ENCODE measurements around the gene FXYD4.
A peak's percentile ranks its signal among the peaks of the same experiment; 100 is the strongest.
"Not testable (repeated sequence)": the region's sequence is repeated elsewhere in the genome, so short reads cannot be mapped to it uniquely, and the experiment has no call there.

The FXYD4 gene

DNA sequence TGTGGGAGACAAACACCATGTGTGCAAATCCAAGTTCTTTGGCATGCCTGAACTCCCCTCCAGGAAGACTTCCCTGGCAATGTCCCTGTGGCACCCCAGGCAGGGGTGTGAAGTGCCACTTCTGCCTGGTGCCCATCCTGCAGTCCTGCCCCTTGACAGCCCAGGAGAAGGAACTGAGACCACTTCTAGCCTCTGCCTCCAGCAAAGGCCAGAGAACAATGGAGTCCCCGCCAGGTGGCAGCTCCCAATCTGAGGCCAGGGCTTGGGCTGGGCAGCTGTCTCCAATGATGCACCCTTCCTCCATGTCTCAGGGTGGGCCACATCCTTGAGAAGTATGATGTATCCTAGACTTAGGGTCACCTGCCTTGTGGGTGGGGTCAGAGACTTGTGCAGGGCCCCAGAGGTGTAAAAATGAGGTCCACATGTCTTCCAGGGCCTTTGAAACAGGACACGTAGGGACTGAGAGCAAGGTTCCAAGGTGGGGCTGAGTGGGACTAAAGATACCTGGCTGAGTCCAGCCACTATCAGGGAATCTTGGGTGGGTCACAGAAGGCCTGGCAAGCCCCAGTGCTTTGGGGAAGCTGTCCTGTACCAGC is 5.5 kb downstream of the FXYD4 start:
- DNase-seq = no peak

DNA sequence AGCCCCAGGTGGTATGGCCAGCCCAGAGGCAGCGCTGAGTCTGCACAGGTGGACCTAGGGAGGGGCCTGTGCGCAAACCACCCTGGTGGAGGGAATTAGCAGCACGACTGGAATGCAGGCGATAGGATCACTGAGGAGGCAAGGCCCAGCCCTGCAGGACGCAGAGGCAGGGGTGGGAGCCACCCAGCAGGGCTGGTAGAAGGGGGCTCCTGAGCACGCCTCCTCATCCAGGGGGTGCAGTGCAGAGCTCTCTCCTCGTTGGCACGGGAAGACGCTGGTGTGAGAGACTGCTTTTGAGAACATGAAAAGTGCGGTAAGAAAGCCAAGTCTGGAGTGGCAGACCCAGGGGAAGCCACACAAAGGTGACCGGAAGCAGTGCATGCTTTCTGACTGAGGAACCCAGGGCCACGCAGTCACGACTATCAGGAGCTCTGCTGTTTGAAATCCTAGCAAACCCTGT is 6.0 kb downstream of the FXYD4 start:
- DNase-seq = no peak

DNA sequence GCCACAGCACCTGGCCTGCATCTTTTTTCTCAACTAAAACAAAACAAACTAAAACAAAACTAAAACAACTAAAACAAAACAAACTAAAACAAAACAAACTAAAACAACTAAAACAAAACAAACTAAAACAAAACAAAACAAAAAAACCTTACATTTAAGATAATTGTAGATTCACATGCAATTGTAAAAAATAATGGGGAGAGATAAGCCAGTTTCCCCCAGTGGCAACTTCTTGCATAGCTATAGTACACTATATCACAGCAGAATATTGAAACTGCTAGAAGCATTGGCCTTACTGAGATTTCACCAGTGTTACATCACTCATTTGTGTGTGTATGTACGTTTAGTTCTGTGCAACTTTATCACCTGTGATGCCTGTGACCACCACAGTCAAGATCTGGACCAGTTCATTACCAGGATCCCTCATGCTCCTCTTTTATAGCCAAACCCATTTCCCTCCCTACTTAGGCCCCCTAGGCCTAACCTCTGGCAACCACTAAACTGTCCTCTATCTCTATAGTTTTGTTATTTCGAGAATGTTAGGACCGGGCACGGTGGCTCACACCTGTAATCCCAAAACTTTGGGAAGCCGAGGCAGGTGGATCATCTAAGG is 9.3 kb downstream of the FXYD4 start:
- no peak for DNase-seq

- no peak for DNase-seq
Measured at GRCh38 chr10:43383204-43383971, 12.0 kb downstream of the FXYD4 start.

DNA sequence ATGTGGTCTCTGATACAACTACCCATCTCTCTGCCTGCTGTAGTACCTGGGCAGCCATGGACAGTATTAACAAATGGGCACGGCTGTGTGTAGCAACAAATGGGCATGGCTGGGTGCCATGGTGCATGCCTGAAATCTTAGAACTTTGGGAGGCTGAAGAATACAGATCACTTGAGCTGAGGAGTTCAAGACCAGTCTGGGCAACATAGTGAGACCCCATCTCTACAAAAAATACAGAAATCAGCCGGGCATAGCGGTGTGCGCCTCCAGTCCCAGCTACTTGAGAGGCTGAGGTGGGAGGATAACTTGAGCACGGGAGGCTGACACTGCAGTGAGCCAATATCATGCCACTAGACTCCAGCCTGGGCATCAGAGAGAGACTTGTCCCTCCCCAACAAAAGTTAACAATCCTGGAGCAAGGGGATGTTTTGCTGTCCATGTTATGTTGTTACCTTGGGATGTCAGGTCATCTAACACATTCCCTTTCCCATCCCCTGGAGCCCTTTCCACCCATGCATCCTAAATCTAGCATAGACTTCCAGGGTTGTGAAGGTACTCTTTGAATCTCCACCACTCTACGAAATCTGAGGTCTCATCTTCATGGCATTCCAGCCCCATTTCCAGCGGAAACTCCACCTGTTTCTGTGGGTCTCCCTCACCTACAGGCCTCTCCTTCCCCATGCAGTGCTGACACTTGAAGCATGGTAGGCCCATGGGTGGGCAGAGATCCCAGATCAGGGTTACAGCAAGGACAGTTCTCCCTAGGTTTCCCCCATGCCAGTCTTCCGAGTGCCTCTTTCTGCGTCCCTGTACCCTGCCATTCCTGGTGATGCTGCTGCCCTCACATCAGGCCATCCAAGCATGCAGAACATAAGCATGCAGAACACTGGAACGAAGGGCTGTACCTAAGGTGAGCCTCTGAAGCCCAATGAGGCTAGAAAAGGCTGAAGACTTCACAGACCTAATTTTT is 13.1 kb downstream of the FXYD4 start:
- no peak for DNase-seq

DNA sequence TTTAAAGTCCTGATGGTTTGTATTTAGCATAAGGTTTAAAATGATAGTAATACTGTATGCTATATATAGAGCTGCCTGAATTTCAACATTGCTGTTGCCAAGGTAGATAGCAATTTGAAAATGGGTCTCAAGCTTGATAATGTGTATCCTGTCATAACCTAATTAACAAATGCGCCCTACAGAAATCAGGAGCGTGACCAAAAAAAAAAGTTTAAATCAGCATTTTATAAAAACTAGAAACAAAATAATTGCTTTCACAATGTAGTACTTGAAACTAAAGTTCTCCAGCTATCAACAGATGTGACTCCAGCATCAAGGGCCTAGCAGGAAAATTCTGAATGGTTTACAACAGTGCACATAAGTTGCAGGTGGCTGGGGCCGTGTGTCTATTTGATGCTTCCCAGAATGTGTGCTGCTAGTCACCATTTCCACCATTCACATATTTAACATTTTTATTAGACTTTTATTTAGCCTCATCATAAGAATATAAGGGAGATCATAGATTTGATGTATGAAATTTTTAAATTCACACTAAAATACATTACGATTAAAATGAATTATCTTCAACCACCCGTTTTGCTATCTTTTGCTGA is 14.1 kb downstream of the FXYD4 start:
- no peak for DNase-seq

DNA sequence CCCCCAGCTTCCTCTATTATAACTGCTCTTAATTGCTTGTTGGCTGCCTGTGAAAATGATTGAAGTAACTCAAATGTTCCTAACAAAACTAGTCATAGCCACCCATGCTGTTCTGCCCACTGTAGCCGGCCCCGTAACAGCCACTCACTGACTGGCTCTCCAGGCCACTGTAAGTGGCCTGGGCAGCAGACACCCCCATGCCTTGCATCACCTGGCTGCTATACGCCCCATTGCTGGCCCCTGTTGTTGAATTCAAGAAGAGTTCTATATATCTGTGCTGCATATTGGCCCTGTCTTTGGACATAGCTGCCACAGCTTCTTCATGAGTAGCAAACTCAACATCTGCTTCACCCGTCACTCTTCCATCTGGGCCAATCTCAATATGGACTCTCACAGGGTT is 15.1 kb downstream of the FXYD4 start:
- no peak for DNase-seq

- no peak for DNase-seq
Measured at GRCh38 chr10:43386981-43387677, 15.7 kb downstream of the FXYD4 start.

DNA sequence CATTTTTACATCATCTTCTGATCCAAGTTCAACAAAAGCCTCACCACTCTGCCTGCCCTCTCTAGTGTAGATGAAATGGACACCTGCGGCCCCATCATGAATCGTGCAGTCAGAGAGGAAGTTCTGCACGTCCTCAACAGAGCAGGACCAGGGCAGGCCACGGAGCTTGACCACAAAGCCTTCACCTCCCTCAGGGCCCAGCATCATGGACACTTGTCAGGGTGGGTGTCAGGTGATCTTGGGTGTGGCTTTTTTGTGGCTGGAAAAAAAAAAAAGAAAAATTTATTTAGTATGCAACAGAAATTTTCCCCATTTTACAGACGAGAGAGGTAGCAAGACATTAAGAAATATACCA is 16.2 kb downstream of the FXYD4 start:
- no peak for DNase-seq

DNA sequence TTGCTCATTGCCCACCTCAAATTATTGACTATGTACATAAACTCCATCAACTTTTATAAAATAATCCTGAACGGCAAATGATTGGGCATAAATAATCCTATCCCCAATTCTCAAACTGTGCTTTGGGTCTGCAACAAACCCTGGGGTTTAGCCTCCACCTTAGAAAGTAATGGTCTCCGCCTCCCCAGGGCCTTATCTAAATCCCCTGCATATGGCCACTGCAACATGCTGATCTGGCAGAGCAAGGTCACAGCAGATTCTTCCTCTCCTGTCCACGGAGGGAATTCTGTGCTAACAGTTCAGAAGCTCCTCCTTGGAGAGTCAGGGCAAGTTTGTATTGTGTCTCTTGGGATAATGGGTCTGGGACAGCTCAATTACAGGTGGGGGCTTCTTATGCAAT is 18.4 kb downstream of the FXYD4 start:
- no peak for DNase-seq

DNA sequence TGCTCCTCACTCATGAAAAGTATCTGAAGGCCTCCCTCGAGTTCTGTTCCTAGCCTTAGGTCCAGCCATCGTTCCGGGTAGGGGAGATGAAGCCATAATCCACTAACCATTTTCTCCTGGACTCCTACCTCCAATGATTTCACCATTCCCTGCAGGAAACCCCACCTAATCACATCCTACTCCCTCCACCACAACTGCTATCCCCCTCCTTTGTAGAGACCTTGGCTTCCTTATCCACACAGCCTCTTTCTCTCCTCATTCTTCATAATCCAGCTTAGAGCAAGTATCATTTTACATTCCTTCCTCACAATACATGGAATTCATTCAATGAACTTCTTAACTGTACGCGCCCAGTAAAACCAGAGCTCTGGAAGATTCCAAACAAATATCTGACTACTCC is 18.9 kb downstream of the FXYD4 start:
- DNase-seq = no peak

DNA sequence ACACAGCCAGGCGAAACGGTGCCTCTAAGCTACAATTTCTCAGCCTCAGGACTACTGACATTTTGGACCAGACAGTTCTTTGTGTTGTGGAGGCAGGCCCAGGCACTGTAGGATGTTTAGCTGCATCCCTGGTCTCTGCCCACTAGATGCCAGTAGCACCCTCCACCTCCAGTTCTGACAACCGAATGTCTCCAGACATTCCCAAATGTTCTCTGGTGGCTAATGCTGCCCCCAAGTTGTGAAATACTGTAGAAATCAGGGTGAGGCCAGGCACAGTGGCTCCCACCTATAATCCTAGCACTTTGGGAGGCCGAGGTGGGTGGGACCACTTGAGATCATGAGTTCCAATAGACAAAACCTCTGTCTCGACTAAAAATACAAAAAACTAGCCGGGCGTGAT is 19.3 kb downstream of the FXYD4 start:
- peak in 1 of 2 donors; percentile 24 for DNase-seq

GRCh38 chr10:43391496-43391895 is 20.1 kb downstream of the FXYD4 start:
- DNase-seq = no peak

GRCh38 chr10:43392748-43393147 is 21.3 kb downstream of the FXYD4 start:
- DNase-seq = no peak

GRCh38 chr10:43393186-43393585 is 21.8 kb downstream of the FXYD4 start:
- not testable (repeated sequence) for DNase-seq

DNA sequence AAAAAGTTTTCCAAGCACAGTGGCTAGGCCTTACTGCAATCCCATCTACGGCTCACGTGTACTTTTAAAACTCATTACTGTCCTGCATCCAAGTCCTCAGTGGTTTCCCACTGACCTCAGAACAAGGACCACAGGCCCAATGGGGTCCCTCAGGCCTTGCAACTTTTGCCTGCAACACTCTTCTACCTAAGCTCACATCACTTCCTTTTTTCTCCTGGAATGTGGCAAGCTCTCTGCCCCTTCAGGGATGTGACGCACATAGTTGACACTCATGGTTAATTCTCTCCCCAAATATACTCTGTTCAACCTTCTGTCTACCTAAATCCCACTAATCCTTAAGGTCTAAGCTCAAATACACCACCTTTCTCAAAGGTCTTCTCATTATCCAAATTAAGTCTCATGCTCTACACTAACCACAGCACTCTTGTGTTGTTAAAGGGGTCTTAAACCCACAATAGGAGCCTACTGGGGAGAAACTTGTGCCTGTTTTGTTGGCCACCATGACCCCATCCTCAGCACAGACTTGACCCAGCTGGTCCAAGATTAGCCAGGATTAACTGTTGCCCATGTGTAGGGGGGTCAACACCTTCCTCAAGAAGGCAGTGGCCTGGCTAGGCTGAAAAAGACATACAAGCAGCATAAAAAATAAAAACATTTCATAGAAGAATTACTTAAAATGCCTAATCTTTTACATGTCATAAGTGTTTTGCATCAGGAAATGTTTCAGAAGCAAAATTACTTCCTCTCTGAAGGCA is 22.3 kb downstream of the FXYD4 start:
- DNase-seq = peak in 1 of 2 donors; percentile 35

- DNase-seq = no peak
Measured at GRCh38 chr10:43394868-43395267, 23.4 kb downstream of the FXYD4 start.

GRCh38 chr10:43395571-43396060 is 24.2 kb downstream of the FXYD4 start:
- DNase-seq = no peak

GRCh38 chr10:43396061-43396927 is 24.9 kb downstream of the FXYD4 start:
- peak in 1 of 2 donors; percentile 52 for DNase-seq

Measured in inflammatory macrophage treated with lipopolysaccharide for 1 hour (primary cell).